Astrocyte (in vitro differentiated cells and primary cell): ENCODE results near the gene ART5.

Source experiments
- CTCF ChIP-seq: IDR thresholded peaks from 2 replicates; pipeline ENCODE4 v1.5.1; 2011; ENCODE audit warnings: low read depth, mild to moderate bottlenecking, inconsistent platforms, low read length, moderate library complexity; ENCODE audit not compliant: insufficient read depth
- EZH2 ChIP-seq: IDR thresholded peaks from 2 replicates; pipeline ENCODE4 v1.6.1; 2012; ENCODE audit warnings: mild to moderate bottlenecking, low read length, inconsistent platforms; ENCODE audit not compliant: insufficient read depth

GRCh38 chr11:3622521-3622920 lies 19.3 kb downstream of the ART5 start:
- TF ChIP-seq EZH2 (no peak), CTCF (no peak)
